ENCODE measurements around the gene SLC9C1.

GRCh38 chr3:112127522-112128494 is 166.2 kb downstream of the SLC9C1 start:
- no peak for TF ChIP-seq CTCF (IDR thresholded peaks at IDR 0.05 in 2 of 3, conservative IDR thresholded peaks at IDR 0.05 in 1 of 3; ENCODE audit: borderline replicate concordance in 1 of 3, insufficient read depth in 1 of 3, low read depth in 2 of 3, low read length in 2 of 3)
- no peak for TF ChIP-seq POLR2A (IDR thresholded peaks at IDR 0.05; ENCODE audit: borderline replicate concordance, extremely low read depth, insufficient read depth, insufficient read length)
- no peak for TF ChIP-seq TCF7L2 (IDR thresholded peaks at IDR 0.05; ENCODE audit: borderline replicate concordance, extremely low read depth, insufficient read depth, insufficient read length)

All from HCT116 (cell line).